Central memory CD4-positive, alpha-beta T cell (primary cell): Measurements from ENCODE around the gene SF3A2.

Source experiments
- DNase-seq: peaks from one replicate; pipeline ENCODE4 v3.0.0; 2022

SF3A2 gene

GRCh38 chr19:2227415-2228156 is 9.0 kb upstream of the SF3A2 start:
- DNase-seq, result no peak

GRCh38 chr19:2228157-2229030 is 8.2 kb upstream of the SF3A2 start:
- DNase-seq, result no peak

GRCh38 chr19:2229103-2230032 is 7.3 kb upstream of the SF3A2 start:
- no peak for DNase-seq

GRCh38 chr19:2230033-2230531 is 6.5 kb upstream of the SF3A2 start:
- no peak for DNase-seq

GRCh38 chr19:2230807-2231533 is 5.7 kb upstream of the SF3A2 start:
- DNase-seq, result no peak

- DNase-seq, result no peak
Observed at GRCh38 chr19:2231621-2232221, 4.9 kb upstream of the SF3A2 start.

- no peak for DNase-seq
Observed at GRCh38 chr19:2232286-2233151, 4.1 kb upstream of the SF3A2 start.

- no peak for DNase-seq
Observed at GRCh38 chr19:2233601-2234280, 2.9 kb upstream of the SF3A2 start.

GRCh38 chr19:2234996-2235380 is 1.6 kb upstream of the SF3A2 start:
- DNase-seq, result no peak

GRCh38 chr19:2235381-2236063 is 1.1 kb upstream of the SF3A2 start:
- DNase-seq, result no peak

- no peak for DNase-seq
Observed at GRCh38 chr19:2236064-2236313, 635 bp upstream of the SF3A2 start.

- DNase-seq, result no peak
Observed at GRCh38 chr19:2237051-2237868, 636 bp downstream of the SF3A2 start.

- DNase-seq, result no peak
Observed at GRCh38 chr19:2237869-2238153, 1.2 kb downstream of the SF3A2 start.

- no peak for DNase-seq
Observed at GRCh38 chr19:2239173-2239572, 2.5 kb downstream of the SF3A2 start.

GRCh38 chr19:2239771-2240770 is 3.4 kb downstream of the SF3A2 start:
- DNase-seq, result peak; percentile 56

GRCh38 chr19:2240881-2241760 is 4.5 kb downstream of the SF3A2 start:
- no peak for DNase-seq

- no peak for DNase-seq
Observed at GRCh38 chr19:2242092-2242537, 5.5 kb downstream of the SF3A2 start.
